Ramos (cell line): ENCODE measurements around the gene SYNC.

Experiments
- in situ Hi-C: fragments of 300-500 bp; cut with MboI; formaldehyde crosslinking; loops from one replicate; pipeline ENCODE4 v1.14.3; 2022; ENCODE audit warnings: low sequenced_read_pairs; ENCODE audit not compliant: unreplicated experiment

Gene SYNC

DNA sequence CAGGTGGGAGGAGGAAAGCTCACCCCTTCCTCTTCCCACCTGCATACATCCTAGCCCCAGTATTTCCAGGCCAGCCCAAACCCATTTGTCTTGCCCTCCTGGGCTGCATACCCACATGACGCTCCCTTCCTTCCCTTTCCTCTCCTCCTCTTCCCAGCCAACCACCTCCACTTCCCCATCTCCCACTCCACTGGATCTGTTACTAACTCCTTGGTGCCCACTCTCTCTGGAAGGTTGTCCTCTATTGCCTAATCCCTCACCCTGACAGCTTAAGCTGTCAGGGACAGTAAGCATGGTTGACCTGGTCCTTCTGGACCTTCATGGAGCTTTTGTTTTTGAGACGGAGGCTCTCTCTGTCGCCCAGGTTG, 23.0 kb upstream of the SYNC start:
- in situ Hi-C loops, result no loop called here

DNA sequence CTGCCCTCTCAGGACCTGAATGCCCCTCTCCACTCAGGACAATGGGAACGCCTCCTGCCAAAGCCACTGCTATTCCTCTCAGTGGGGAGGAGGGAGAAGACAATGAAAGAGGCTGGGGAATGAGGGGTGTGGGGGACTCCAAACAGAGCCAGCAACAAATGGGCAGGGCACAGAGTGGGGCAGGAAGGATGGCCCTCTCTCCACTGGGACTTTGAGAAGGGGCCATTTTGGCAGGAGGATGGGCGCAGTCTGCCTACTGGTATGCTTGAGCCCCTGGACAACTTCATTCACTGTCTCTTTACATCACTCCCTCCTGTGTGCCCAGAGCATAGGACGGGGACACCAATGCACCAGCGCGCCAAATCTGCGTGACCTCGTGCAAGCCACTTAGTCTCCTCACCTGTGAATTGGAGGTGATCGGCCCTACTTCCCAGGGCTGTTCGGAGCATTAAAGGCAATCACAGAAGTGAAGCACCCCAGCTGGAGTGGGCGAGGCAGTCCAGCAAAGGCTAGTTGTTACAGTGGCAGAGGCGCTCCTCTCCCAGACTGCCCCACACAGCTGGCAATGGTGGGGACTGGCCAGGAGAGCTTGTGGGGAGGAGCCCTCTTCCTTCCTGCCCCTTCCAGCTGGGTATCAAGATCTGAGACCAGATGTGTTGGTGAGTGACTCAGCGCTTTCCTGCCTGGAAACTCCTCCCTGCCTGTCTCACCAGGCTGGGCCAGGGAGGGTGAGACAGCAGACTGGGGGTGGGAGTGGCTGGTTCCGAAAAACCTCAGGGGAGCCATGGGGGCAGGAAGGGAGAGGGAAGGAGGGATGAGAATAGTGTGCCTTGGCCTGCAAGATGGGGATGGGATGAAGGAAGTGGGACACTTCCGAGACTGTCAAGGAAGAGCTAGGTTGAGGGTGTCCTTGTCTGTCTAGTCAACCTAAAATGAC, 22.4 kb upstream of the SYNC start:
- in situ Hi-C loops, result loop anchor here (25.0 kb wide), 1 partner anchor 362 kb away; the partner anchor contains the start of gene AZIN2

DNA sequence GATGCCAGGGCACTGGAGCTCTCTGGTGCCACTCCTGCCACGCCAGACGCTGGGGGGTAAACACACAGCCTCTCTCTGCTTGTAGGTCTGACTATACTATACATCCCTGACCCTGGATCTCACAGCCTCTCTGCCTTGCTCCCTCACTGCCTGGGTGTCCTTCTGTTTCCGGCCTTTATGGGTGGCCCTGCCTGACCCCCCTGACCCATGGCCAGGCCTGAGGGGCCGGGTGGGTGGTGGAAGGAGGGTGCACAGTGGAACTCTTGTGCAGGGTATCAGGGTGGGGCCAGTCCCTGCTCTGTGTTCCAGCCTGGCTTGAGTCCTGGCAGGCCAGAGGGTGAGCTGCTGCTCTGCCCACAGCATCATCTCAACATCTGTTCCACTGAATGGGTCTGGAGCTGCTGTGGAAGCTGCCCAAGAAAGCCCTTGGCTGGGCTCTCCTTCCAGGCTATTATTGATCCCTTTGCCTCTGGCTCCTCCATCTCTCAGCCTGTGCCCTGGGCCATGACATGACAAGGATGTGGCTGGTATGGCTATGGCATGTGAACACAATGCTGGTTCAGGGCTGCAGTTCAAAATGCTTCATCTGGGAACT, 17.2 kb upstream of the SYNC start:
- in situ Hi-C loops, result loop anchor here (25.0 kb wide), 1 partner anchor 368 kb away; the partner anchor contains the start of gene AZIN2

DNA sequence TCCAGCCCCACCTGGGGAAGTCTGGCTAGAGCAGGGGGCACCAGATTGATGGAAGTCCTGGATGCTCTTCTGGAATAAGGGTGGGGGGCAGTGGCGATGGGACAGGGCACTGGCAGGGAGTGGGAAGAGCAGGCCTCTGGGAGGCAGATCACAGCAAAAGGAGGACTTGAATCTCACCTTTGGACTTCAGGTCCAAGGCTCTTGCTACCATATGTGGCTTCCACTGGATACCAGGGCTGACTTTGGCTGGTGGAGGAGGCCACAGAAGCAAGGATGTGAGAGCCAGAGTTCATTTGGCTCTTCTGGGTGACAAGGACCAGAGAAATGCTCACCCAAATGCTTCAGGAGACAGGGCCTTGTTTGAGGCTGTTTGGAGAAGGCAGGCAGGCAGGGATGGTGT, 16.0 kb upstream of the SYNC start:
- in situ Hi-C loops, result loop anchor here (25.0 kb wide), 1 partner anchor 369 kb away; the partner anchor contains the start of gene AZIN2

DNA sequence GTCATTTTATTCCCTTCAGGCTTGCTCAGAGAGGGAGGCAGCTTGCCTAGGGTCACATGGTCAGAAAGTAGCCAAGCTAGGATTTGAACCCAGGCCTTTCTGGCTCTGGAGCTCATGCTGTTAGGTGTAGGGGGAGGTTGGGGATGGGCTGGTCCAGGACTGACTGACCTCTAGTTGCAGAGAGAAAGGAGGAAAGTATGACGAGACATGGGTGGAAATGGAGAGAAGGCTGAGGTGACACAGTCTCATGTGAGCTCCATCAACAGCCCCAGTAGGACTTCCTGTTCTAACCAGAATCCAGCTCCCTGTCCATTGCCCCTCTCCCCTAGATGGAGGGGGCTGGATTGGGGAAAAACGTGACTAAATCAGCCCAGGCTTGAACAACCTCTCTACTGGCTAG, 15.5 kb upstream of the SYNC start:
- in situ Hi-C loops, result loop anchor here (25.0 kb wide), 1 partner anchor 369 kb away; the partner anchor contains the start of gene AZIN2

DNA sequence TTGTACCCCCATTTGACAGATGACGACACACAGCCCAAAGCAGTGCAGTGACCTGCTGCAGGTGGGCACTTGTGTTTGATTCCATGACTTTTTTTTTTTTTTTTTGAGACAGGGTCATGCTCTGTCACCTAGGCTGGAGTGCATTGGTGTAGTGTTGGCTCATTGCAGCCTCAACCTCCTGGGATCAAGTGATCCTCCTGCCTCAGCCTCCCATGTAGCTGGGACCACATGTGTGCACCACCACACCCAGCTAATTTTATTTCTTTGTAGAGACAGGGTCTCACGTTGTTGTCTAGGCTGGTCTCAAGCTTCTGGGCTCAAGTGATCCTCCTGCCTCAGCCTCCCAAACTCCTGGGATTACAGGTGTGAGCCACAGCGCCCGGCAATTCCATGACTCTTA, 14.9 kb upstream of the SYNC start:
- in situ Hi-C loops, result loop anchor here (25.0 kb wide), 1 partner anchor 370 kb away; the partner anchor contains the start of gene AZIN2

DNA sequence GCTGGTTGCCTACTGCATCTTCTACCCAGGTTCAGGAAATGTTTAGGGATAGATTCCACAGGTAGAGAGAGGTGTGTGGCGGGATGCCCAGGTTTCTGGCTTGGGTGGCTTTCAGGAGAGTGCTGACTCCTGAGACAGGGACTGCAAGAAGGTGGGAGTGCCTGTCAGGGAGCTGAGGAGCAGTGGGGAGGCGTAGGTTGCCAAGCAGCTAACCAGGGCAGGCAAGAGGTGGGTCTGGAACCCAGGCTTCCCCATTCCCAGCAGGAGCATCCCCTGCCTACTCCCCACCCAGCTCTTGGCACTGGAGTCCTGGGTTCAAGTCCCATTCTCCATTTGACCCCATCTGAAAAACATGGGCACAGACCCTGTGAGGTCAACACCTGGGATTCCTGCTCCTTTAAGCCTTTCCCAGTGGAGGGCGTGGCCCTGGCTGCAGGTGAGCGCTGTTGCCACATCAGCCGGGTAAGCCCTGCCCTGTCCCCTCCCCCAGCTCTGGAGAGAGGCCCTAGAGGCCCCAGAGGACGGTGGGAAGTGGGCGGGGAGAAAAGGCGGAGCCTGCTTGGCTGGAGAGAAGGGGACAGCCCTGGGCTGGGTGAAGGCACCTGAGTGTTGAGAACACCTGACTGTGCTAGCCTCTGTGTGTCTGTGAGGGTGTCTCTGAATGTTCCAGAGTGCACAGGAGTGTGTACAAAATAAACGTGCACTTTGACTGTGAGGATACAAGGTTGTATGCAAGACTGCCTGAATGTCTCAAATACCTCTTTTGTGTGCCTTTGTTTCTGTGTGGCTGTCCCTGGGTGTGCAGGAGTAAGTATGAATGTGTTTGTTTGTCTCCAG, 14.0 kb upstream of the SYNC start:
- in situ Hi-C loops, result loop anchor here (25.0 kb wide), 1 partner anchor 371 kb away; the partner anchor contains the start of gene AZIN2

DNA sequence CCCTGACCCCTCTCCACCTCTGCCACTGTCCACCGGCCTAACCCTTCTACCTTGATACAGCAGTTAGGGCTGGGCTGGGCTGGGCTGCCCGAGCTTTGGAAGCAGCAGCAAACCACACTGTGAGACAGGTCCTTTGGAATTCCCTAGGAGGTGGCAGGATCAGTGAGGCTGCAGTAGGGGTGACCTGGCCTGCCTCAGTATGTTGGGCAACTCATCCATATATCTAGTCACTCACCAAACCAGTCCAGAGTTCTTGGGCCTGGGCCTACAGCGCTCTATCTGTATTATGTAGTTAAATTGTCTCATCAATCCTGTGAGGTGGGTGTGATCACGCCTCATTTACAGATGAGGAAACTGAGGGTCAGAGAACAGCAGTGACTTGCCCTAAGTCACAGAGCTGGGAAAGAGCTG, 13.3 kb upstream of the SYNC start:
- in situ Hi-C loops, result loop anchor here (25.0 kb wide), 1 partner anchor 371 kb away; the partner anchor contains the start of gene AZIN2

DNA sequence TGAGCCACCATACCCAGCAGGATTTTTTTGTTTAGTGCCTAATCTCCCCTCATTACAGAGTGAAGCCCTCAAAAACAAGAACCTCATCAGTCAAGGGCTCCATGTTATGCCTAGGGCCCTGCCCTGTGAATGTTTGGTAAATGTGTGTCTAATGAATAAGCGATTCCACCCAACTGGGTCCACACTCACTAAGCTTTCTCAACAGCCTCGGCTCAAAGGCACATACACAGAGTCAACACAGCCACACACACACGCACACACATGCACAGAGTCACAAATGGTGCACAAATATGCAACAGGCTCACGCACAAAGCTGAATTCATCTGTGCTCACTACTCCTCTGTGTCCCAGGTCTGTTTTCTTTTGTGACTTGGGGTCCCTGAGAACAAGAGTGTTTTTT, 11.7 kb upstream of the SYNC start:
- in situ Hi-C loops, result loop anchor here (25.0 kb wide), 1 partner anchor 373 kb away; the partner anchor contains the start of gene AZIN2

DNA sequence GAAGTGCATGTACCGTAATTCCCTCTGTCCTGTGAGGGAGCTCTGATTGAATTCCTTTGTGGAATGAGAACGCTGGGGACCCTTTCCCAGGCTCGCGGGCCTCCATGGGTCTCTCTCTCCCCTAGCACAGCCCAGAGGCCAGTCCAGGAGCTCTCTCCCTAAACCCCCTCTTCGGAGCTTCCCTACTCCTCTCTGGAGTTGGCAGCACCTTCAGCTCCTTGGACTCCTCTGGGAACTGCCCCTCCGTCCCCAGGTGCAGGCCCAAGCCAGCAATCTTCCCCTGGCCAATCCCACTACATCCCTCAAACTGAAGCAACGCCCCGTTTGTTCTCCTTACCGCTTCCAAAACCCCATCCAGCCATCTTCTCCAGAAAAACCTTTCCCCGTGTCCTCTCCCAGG, 10.5 kb upstream of the SYNC start:
- in situ Hi-C loops, result loop anchor here (25.0 kb wide), 1 partner anchor 374 kb away; the partner anchor contains the start of gene AZIN2

DNA sequence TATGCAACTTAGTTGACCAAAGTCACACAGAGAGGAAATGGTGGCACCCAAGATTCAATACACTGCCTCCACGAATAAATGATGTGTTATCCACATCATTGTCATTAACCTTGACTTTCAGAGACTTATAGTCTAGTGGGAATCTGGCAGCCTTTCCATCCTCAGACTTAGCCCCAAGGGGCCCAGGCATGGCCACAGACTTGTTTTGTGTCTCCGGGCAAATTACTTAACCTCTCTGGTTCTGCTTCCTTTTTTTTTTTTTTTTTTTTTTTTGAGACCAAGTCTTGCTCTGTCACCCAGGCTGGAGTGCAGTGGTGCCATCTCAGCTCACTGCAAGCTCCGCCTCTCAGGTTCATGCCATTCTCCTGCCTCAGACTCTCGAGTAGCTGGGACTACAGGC, 8.7 kb upstream of the SYNC start:
- in situ Hi-C loops, result loop anchor here (25.0 kb wide), 1 partner anchor 376 kb away; the partner anchor contains the start of gene AZIN2

DNA sequence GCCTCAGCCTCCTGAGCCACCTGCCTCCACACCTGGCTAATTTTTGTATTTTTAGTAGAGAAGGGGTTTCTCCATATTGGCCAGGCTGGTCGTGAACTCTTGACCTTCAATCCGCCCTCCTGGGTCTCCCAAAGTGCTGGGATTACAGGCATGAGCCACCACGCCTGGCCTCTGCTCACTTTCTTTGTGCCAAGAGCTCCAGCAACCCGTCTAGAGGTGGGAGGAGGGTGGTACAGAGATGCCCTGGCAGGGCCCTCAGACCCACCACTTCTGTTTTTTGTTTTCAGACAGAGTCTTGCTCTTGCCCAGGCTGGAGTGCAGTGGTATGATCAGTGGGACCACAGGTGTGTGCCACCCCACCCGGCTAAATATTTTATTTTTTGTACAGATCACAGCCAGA, 6.9 kb upstream of the SYNC start:
- in situ Hi-C loops, result loop anchor here (25.0 kb wide), 1 partner anchor 378 kb away; the partner anchor contains the start of gene AZIN2

DNA sequence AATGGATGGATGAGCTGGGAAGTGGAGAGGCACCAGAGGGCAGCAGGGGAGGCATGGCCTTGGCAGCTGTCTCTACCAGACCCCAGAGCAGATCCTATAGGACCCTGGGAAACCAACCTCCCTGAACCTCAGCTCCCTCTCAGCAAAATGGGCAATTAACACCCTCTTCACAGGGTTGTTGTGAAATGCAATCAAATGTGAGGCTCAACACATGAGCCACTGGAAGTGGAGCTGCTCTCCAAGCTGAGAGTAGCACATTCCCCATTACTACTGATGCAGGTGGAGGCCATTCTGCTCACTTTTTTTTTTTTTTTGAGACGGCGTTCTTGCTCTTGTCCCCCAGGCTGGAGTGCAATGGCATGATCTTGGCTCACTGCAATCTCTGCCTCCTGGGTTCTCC, 6.5 kb upstream of the SYNC start:
- in situ Hi-C loops, result loop anchor here (25.0 kb wide), 1 partner anchor 378 kb away; the partner anchor contains the start of gene AZIN2

DNA sequence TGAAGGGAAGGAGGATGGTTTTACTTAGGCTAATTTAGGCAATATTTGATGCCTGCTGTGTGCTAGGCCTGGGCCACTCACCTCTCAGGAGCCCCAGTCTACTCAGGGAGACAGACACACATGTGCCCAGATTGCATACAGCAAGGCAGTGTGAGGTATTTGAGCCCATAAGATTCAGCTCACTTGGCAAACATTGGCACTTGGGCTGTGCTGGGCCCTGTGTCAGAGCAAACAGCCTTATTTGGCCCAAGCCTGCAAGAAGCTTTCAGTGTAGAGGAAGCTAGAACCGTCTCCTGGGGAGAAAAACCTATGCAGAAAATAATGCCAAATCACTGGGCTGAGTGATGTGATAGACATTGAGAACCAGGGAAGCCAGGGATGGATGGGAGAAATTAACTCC, 3.9 kb upstream of the SYNC start:
- in situ Hi-C loops, result loop anchor here (25.0 kb wide), 1 partner anchor 381 kb away; the partner anchor contains the start of gene AZIN2

DNA sequence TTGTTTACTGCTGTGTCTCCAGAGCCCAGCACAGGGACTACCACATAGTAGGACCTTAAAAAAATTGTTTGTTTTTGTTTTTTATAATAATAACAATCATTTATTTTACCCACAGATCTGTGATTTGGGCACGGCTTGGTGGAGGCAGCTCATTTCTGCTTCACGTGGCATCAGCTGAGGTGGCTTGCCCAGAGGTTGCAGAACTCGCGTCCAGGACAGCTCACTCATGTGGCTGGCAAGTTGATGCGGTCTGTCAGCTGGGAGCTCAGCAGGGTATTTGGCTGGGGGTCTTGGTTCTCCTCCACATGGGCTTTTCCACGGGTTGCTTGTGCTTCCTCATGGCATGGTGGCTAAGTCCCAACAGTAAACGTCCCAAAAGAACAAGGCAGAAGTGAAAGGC, 2.9 kb upstream of the SYNC start:
- in situ Hi-C loops, result loop anchor here (25.0 kb wide), 1 partner anchor 382 kb away; the partner anchor contains the start of gene AZIN2

DNA sequence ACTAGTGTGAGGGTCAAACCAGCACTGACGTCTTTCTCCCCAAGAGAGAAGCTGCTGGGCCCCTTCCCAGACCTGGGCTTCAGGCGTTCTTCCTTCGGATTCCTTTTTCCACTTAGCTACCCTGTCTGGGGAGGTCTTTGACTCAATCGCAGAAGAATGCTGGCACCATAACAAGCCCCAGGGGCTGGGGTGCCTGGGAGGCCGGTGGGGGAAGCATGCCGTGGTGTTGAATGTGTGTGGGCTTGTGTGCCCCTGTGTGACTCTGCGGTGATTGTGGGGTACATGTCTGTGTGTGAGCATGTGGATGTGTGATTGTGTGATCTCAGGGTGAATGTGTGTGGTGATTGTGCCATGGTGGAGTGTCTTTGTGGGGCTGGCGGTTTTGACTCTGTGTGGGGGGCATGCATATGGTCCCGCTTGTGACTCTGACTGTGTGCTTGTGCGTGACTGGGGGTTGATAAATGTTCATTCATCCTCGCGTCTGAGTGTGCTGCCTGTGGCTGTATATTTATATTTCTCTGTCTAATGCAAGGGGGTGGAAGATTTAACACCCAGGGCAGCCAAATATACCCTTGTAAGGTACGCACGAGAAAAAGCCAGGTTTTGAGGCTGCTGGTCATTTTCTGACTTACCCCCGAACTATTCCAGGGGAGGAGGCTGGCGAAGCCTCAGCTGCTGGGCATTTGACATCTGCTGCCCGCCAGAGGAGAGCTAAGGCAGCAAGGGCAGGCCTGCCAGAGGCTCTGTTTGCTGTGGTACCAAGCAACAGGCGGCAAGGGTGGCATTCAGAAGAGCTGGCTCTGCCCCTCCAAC, 1.1 kb upstream of the SYNC start:
- in situ Hi-C loops, result loop anchor here (25.0 kb wide), 1 partner anchor 384 kb away; the partner anchor contains the start of gene AZIN2

DNA sequence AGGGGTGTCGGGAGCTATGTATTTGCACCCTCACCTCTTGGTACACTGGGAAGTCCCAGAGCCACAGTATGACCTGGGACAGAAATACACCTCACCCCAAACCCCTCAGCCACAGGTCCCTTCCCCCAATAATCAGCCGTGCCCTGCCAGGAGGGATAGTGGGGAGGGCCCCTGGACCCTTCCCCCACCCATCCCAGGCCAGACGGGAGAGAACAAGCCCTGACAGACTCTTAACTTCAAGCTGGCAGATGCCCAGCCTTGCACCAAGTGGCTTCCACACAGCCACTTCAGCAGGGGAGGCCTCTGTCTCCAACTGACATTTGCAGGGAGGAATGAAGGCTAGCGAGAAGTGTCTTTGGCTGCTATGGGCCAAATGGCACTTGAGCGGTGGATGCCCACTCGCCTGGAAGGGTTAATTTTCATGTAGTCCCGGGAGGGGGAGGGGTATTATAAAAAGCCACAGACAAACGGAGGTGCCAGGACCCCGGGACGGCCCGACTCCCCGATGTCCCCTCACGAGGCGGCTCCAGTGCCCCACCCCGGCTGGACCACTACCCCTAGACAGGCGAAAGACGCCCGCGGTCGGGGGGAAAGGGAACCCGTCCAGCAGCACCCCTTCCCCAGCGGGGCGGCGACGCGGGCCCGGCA, 495 bp downstream of the SYNC start:
- in situ Hi-C loops, result loop anchor here (25.0 kb wide), 1 partner anchor 385 kb away; the partner anchor contains the start of gene AZIN2

DNA sequence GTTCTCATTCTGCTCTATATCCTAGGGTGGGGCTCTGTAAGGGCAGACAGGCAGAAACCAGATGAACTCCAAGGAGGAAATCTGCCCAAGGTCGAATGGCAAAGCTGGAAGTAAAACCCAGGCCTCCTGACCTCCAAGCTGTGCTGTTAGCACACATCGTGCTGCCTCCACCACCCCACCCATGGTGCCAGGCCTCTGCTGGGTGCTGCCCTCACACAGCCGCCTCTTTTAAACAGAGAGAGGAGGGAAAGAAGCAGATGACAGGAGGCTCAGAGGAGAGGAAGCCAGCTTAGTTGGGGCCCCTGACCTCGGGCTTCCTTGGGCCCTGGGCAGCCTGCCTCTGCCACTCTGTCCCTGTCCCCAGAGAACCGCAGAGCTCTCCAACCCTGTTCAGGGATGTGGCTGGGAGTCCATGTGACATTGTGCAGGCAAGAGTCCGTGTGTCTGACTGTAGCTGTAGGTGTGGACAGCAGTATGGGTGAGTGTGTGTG, 1.1 kb downstream of the SYNC start:
- in situ Hi-C loops, result loop anchor here (25.0 kb wide), 1 partner anchor 386 kb away; the partner anchor contains the start of gene AZIN2
